Measurements from ENCODE around the gene INO80.
A peak's percentile ranks its signal among the peaks of the same experiment; 100 is the strongest.

Gene INO80

DNA sequence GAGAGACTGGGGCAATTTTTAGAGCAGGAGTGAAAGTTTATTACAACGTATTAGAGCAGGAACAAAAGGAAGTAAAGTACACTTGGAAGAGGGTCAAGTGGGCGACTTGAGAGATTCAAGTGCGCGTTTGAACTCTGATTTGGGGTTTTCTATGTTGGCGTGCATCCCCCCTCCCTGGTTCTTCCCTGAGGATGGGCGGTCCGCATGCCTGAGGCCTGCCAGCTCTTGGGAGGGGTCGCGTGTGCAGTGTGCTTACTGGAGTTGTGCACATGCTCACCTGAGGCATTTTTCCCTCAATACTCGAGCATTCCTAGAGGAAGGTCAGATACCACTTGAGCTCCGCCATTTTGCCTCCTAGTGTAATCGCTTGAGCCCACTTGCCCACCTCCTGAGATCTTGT, 173.2 kb downstream of the INO80 start:
- no peak for DNase-seq

DNA sequence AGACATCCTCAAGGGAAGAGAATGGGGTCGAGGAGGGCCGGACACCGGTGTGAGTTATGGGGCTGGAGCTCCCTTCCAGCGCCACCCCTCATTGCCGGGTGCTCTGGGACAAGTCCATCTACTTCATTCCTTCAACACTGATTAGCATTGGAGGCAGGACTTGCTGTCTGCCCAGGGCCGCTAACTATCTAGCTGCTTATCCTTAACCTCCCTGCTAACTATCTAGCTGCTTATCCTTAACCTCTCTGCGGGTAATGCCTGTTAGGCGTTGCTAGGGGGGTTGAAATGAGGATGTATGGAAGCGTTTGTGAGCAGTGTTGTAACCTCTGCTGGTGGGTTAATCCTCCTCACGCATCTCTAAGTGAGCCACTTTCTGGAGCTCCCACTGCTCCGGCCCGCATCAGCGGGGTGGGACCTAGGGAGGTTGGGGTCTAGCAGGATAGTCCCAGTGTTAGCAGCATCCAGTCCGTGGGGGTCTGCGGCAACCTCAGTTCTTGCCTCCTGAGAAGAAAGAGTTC, 173.7 kb downstream of the INO80 start:
- no peak for DNase-seq

DNA sequence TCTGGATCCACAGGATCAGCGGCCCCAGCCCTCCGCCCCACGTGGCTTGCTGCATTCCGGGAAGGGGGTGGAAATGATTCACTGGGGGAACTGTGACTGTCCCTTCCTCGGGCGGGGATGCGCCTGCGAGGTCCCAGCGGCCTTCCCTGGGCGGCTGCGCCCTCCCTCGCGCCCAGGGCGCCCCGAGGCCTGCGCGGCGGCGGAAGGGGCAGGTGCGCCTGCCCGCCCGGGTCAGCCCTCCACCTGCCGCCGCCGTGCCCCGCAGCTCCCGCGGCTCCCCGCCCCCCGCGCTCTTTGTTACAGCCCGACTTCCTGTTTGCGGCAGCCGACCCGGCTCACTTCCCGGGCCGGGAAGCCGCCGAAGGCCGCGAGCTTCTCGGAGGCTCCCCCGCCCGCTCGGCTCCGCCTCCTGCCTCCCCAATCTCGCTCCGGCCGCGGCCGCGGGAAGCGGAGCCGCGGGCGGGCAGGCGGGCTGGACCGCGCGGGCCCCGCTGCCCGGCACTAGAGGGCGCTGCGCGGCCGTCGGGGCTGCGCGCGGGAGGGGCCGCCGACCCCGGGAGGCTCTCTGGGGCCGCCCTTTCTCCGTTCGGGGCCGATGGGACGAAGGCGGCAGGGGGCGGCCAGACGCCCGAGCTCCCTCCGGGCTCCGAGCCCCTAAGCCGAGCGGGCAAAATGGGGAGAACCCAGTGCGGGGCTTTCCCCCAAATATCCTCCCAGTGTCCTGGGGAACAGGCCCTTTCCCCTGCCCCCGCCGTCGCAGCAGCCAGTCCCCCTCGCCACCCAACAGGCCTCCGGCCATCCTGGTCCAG, 174.3 kb downstream of the INO80 start:
- peak; percentile 88 for DNase-seq

DNA sequence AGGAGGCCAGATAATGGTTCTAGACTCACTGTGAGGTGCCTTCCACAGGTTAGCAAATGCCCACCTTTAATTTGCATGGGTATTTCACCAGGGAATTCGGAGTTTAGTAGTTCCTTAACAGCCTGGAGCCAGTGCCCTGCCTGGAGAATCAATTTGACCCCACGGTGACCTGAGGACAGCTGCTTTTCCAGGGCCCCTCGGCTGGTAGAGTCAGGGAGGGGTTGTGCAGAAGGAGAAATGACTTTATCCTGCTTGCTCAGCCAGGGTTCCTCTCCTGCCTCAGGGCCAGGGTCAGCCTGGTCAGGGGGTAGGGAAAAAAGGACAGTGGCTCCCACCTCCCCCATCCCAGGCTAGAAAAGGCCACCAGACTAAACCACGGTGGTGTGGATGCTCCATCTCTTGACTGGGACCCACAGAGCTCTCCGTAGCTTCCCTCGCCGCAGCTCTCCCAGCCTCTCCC, 175.0 kb downstream of the INO80 start:
- DNase-seq = no peak

DNA sequence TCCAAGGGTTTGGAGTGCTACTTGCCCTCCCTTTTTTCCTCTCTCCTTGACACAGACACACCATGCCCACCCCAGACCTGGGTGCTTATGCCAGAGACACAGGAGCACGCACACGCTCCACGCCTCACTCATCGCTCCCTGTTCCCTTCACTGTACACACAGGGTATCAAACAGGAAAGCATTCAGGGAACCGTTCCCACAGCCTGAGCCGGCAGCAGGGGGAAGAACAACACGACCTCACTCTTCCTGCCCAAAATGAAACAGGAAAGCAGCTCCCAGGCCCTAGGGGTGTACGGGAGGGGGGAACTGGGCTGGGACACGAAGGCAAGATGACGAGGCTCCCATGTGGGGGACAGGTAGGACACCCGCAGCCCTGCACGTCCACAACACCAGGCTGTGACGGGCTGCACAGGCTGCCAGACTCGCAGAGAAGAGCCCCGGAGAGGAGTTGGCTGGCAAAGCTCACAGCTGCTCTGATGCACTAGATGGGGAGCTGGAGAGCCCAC, 175.7 kb downstream of the INO80 start:
- no peak for DNase-seq

DNA sequence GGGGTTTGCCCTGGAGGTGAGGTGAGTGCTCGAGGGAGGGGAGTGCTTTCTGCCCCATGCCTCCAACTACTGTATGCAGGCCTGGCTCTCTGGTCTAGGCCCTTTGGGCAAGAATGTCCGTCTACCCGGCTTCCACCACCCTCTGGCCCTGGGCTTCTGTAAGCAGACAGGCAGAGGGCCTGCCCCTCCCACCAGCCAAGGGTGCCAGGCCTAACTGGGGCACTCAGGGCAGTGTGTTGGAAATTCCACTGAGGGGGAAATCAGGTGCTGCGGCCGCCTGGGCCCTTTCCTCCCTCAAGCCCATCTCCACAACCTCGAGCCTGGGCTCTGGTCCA, 177.6 kb downstream of the INO80 start:
- no peak for DNase-seq

DNA sequence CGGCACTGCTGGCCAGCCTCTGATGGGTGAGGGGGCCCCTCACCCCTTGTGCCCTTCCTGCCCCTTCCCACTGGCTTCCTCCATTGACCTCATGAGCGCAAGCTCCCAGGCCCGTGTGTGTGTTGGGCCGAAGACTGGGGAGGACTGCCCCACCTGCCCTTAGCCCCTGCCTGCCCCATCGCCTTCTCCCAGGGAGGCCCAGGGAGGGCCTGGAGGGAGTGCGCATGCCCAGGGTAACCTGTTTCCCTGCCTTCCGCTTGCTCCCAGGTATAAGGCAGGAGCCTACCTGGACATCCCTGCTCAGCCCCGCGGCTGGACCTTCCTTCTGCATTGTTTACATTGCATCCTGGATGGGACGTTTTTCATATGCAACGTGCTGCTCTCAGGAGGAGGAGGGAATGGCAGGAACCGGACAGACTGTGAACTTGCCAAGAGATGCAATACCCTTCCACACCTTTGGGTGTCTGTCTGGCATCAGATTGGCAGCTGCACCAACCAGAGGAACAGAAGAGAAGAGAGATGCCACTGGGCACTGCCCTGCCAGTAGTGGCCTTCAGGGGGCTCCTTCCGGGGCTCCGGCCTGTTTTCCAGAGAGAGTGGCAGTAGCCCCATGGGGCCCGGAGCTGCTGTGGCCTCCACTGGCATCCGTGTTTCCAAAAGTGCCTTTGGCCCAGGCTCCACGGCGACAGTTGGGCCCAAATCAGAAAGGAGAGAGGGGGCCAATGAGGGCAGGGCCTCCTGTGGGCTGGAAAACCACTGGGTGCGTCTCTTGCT, 178.1 kb downstream of the INO80 start:
- DNase-seq = no peak

DNA sequence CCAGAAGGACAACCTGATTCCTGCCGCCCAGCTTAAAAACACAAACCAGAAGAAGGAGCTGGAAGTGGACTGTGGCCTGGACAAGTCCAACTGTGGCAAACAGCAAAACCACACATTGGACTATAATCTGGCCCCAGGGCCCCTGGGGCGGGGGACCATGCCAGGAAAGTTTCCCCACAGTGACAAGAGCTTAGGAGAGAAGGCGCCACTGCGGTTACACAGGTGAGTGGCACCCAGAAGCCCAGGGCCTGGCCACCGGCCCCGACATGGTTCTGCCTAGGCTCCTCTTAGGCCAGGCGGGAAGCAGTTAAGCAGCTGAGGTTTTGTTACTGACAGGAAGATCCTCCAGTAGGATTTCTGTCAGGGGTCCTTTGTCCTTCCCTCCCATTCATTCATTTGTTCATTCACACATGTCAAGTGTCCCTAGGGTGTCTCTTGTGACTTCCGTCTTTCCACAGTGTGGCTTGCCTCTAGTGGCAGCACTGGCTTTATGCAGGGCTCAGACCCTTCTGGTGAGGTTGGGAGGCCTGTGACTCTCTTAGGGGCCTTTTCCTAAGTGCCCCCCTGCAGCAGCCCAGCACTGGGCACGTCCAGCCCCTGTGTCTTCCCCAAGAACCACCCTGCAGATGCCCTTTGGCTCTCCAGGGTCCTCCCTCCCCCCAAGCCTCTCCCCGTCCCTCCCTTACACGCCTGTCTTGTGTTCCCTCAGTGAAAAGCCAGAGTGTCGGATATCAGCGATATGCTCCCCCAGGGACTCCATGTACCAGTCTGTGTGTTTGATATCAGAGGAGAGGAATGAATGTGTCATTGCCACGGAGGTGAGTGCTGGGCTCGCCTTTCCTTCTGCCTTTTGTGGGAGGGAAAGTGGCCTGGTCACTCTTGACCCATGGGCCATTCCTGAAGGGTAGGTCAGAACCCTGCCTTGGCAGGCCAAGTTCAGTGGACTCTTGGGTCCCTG, 179.1 kb downstream of the INO80 start:
- DNase-seq = peak; percentile 71

DNA sequence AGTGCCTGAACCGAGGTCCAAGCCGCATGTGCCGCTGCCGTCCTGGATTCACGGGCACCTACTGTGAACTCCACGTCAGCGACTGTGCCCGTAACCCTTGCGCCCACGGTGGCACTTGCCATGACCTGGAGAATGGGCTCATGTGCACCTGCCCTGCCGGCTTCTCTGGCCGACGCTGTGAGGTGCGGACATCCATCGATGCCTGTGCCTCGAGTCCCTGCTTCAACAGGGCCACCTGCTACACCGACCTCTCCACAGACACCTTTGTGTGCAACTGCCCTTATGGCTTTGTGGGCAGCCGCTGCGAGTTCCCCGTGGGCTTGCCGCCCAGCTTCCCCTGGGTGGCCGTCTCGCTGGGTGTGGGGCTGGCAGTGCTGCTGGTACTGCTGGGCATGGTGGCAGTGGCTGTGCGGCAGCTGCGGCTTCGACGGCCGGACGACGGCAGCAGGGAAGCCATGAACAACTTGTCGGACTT, 179.8 kb downstream of the INO80 start:
- no peak for DNase-seq

DNA sequence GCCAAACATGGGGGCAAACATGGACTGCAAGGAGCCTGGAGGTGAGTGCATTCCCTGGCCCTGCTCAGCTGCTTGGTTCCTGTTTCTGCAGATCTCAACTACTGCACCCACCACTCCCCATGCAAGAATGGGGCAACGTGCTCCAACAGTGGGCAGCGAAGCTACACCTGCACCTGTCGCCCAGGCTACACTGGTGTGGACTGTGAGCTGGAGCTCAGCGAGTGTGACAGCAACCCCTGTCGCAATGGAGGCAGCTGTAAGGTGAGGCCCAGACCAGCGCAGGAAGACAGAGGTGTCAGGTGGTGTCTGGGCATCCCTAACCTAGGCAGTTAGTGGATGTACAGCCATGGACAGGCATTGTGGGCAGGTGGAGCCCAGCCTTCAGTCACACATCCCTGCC, 181.6 kb downstream of the INO80 start:
- DNase-seq = no peak

DNA sequence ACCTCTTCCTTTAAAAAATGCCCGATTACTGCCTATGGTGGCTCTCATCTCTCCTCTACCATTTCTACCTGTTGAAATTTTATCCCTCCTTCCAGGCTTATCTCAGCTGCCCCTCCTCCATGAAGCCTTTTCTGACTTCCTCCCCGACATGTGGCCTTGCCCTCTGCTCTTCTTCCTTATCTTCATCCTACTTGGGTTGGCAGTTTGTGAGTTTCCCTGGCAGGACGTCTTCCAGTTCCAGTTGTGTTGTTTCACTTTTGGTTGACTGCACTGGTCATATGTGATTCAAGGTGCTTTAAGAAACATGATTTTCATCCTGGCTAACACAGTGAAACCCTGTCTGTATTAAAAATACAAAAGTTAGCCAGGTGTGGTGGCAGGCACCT, 182.6 kb downstream of the INO80 start:
- no peak for DNase-seq

DNA sequence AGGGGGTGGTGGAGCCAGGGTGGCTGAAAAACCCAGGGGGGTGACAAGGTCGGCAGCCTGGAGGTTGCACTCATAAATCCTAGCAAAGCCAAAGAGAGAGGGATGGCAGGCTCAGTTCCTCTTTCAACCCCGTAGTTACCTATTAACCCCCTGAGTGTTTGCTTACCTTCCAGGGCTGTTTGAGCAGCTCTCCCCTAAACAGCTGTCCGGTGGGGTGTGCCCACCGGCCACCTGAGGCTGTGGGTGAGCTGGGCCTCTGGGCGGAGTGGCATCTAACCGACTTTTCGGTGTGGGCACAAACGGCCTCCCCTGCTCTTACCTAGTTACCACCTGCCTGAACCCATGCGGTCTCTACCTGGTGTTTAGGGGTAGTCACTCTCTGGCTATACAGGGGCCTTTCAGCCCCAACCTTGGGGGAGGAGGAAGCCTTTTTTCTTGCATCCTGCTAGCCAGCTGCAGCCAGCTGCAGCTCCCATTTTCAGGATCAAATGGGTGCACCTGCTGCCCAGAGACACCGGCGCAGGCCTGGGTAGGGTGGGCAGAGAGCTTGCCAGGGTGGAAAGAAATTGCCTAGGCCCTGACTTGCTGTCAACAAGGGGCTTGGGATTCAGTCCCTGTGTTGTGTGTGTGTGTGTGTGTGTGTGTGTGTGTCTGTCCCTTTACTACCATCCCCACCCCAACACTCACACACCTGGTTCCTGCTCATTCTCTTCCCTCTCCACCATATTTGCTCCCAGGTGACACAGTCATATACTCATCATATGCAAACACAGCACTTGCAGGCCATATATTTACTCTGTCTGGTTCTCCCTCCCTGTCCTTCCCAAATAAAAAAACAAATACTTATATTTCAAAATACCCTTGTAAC, 183.2 kb downstream of the INO80 start:
- no peak for DNase-seq

DNA sequence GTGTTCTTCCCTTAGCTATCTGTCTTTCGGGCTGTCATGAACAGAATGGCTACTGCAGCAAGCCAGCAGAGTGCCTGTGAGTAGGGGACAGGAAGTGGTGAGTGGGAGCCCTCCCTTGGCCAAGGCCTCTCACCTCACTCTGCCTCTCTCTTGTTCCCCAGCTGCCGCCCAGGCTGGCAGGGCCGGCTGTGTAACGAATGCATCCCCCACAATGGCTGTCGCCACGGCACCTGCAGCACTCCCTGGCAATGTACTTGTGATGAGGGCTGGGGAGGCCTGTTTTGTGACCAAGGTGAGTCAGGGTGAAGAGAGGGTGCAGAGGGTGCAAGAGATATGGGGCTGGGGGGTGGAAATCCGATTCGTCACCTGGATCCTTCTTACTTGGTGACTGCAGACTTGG, 183.9 kb downstream of the INO80 start:
- no peak for DNase-seq

DNA sequence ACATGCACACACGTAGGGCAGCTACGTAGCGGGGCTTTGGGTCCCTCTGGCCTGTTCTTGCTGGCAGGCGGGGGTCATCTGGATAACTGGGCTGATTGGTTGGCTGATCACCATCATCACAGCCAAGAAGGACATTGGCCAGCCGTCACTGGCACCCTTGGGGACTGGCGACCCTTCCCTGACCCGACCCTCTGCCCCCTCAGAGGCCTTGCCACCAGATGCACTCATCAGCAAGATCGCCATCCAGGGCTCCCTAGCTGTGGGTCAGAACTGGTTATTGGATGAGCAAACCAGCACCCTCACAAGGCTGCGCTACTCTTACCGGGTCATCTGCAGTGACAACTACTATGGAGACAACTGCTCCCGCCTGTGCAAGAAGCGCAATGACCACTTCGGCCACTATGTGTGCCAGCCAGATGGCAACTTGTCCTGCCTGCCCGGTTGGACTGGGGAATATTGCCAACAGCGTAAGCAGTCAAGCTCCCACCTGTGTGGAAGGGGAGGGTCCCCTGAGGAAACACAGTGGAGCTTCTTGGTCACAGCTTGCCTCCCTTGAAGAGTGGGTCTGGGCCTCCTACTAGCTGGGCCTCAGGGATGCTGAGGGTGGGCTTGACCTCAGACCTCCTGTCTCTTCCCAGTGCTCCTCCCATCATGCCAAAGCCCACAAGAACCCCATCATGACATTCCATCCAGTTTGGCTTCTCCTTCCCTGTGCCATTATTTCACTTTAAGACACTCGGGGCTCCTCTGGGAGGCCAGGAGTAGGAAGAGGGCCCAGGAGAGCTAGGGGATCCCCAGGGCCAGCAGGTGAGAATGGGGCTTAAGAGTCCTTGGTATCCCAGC, 184.6 kb downstream of the INO80 start:
- no peak for DNase-seq

DNA sequence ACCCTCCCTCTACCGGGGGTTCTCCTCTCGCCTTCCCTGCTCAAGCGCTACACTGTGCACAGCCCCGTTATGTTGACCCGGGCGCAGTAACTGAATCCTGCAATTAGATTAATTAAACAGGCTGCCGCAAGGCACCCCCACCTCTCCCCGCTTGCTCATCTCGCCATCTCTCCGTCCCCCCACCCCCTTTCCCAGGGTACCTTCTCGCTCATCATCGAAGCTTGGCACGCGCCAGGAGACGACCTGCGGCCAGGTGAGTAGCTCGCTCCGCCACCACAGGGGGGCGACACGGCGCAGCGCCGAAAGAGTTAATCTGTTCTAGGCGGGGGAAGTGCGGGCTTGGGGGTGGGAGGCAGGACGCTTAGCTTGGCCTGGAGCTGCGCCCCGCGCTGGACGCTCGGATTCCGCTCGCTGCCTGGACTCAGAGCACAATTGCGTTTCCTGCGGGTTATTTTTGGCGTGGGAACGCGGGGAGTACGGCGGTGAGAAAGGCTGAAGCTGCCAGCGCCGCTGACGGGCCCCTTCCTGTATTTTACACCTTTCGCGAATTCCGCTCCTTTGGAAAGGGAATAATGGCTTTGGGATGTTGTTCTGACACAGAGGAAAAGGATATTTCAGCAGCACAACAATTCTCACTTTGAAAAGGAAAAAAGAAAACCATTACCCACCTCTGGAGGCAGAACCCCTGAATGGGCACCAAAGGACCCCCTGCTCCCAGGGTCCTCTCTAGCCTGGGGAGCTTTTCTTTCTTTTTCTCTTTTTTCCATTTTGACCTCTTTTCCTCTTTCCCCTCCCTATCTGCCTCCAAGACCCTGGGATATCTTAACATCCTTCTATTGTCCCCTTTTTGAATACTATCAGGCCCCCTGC, 185.4 kb downstream of the INO80 start:
- no peak for DNase-seq

DNA sequence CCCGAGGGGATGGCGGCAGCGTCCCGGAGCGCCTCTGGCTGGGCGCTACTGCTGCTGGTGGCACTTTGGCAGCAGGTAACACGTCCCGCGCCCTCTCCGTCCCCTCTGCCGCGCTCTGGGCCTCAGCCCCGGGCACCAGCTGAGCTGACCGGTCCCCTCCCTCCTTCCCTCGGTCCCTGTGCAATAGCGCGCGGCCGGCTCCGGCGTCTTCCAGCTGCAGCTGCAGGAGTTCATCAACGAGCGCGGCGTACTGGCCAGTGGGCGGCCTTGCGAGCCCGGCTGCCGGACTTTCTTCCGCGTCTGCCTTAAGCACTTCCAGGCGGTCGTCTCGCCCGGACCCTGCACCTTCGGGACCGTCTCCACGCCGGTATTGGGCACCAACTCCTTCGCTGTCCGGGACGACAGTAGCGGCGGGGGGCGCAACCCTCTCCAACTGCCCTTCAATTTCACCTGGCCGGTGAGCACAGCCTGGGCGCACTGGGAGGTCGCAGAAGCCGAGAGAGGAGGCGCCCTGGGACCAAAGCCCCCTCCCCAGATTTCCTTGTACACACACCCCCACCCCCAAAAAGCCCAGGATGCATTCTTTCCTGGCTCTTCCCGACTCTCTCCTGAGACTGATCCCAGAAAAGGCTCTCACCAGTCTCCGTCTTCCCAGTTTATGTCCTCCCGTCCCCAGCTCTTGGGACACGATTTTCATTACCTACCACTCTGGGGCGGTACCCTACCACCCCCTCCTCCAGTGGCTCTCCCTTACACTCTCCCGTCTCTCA, 186.2 kb downstream of the INO80 start:
- no peak for DNase-seq

All from fibroblast of skin of right biceps (primary cell).